ENCODE measurements around the gene DEFB131A.
"Not testable (repeated sequence)": the region's sequence is repeated elsewhere in the genome, so short reads cannot be mapped to it uniquely, and the experiment has no call there.

DEFB131A gene

GRCh38 chr4:9433320-9433719 lies 10.9 kb upstream of the DEFB131A start:
- not testable (repeated sequence) for H3K27me3 ChIP-seq (ENCODE audit: insufficient read depth, low read length, poor library complexity); ATAC-seq (ENCODE audit: insufficient read depth, low read depth); H2AFZ ChIP-seq (ENCODE audit: low read depth, low read length)

GRCh38 chr4:9436728-9437127 lies 7.5 kb upstream of the DEFB131A start:
- not testable (repeated sequence) for H3K4me2 ChIP-seq (ENCODE audit: insufficient read depth, low read length); H3K4me3 ChIP-seq (ENCODE audit: low read depth in 1 of 2, low read length in 2 of 2); H4K20me1 ChIP-seq (ENCODE audit: insufficient read depth, low read length); H3K36me3 ChIP-seq (ENCODE audit: insufficient read depth, low read length); H3K27me3 ChIP-seq (ENCODE audit: insufficient read depth, low read length, poor library complexity); H2AFZ ChIP-seq (ENCODE audit: low read depth, low read length); H3K9me3 ChIP-seq (ENCODE audit: insufficient read depth, low read length, severe bottlenecking); H3K79me2 ChIP-seq (ENCODE audit: insufficient read depth, low read length); H3K4me1 ChIP-seq (ENCODE audit: insufficient read depth, low read length); H3K27ac ChIP-seq (ENCODE audit: low read length); H3K9ac ChIP-seq (ENCODE audit: low read depth, low read length); DNase-seq; ATAC-seq (ENCODE audit: insufficient read depth, low read depth)

More at GRCh38 chr4:9433320-9433719, 10.9 kb upstream of the DEFB131A start:
- not testable (repeated sequence) for H3K79me2 ChIP-seq (ENCODE audit: insufficient read depth, low read length); H3K4me2 ChIP-seq (ENCODE audit: insufficient read depth, low read length); H3K9ac ChIP-seq (ENCODE audit: low read depth, low read length); DNase-seq; H3K4me1 ChIP-seq (ENCODE audit: insufficient read depth, low read length); H3K9me3 ChIP-seq (ENCODE audit: insufficient read depth, low read length, severe bottlenecking); H3K27ac ChIP-seq (ENCODE audit: low read length); H4K20me1 ChIP-seq (ENCODE audit: insufficient read depth, low read length); H3K4me3 ChIP-seq (ENCODE audit: low read depth in 1 of 2, low read length in 2 of 2); H3K36me3 ChIP-seq (ENCODE audit: insufficient read depth, low read length)

GRCh38 chr4:9442355-9442754 lies 1.9 kb upstream of the DEFB131A start:
- not testable (repeated sequence) for H3K4me3 ChIP-seq (ENCODE audit: low read depth in 1 of 2, low read length in 2 of 2); DNase-seq; H4K20me1 ChIP-seq (ENCODE audit: insufficient read depth, low read length); ATAC-seq (ENCODE audit: insufficient read depth, low read depth); H3K4me2 ChIP-seq (ENCODE audit: insufficient read depth, low read length); H3K4me1 ChIP-seq (ENCODE audit: insufficient read depth, low read length); H3K36me3 ChIP-seq (ENCODE audit: insufficient read depth, low read length); H3K9ac ChIP-seq (ENCODE audit: low read depth, low read length); H3K9me3 ChIP-seq (ENCODE audit: insufficient read depth, low read length, severe bottlenecking); H3K27me3 ChIP-seq (ENCODE audit: insufficient read depth, low read length, poor library complexity); H3K79me2 ChIP-seq (ENCODE audit: insufficient read depth, low read length); H2AFZ ChIP-seq (ENCODE audit: low read depth, low read length); H3K27ac ChIP-seq (ENCODE audit: low read length)

- not testable (repeated sequence) for DNase-seq; H3K9me3 ChIP-seq (ENCODE audit: insufficient read depth, low read length, severe bottlenecking); H3K9ac ChIP-seq (ENCODE audit: low read depth, low read length); H3K79me2 ChIP-seq (ENCODE audit: insufficient read depth, low read length); H3K4me3 ChIP-seq (ENCODE audit: low read depth in 1 of 2, low read length in 2 of 2); H3K27me3 ChIP-seq (ENCODE audit: insufficient read depth, low read length, poor library complexity); H3K36me3 ChIP-seq (ENCODE audit: insufficient read depth, low read length); H4K20me1 ChIP-seq (ENCODE audit: insufficient read depth, low read length); H3K27ac ChIP-seq (ENCODE audit: low read length); H2AFZ ChIP-seq (ENCODE audit: low read depth, low read length); ATAC-seq (ENCODE audit: insufficient read depth, low read depth); H3K4me2 ChIP-seq (ENCODE audit: insufficient read depth, low read length); H3K4me1 ChIP-seq (ENCODE audit: insufficient read depth, low read length)
These were observed 467 bp downstream of the DEFB131A start for GRCh38 chr4:9444681-9445080.

GRCh38 chr4:9452251-9452650 lies 8.0 kb downstream of the DEFB131A start:
- ATAC-seq (ENCODE audit: insufficient read depth, low read depth); H3K9me3 ChIP-seq (ENCODE audit: insufficient read depth, low read length, severe bottlenecking); H2AFZ ChIP-seq (ENCODE audit: low read depth, low read length); H3K9ac ChIP-seq (ENCODE audit: low read depth, low read length); H4K20me1 ChIP-seq (ENCODE audit: insufficient read depth, low read length); H3K4me1 ChIP-seq (ENCODE audit: insufficient read depth, low read length); DNase-seq; H3K4me3 ChIP-seq (ENCODE audit: low read depth in 1 of 2, low read length in 2 of 2); H3K27ac ChIP-seq (ENCODE audit: low read length); H3K27me3 ChIP-seq (ENCODE audit: insufficient read depth, low read length, poor library complexity); H3K79me2 ChIP-seq (ENCODE audit: insufficient read depth, low read length); H3K36me3 ChIP-seq (ENCODE audit: insufficient read depth, low read length); H3K4me2 ChIP-seq (ENCODE audit: insufficient read depth, low read length): not testable (repeated sequence)

- not testable (repeated sequence) for H3K4me2 ChIP-seq (ENCODE audit: insufficient read depth, low read length); H3K36me3 ChIP-seq (ENCODE audit: insufficient read depth, low read length); ATAC-seq (ENCODE audit: insufficient read depth, low read depth); H3K9ac ChIP-seq (ENCODE audit: low read depth, low read length); H2AFZ ChIP-seq (ENCODE audit: low read depth, low read length); H3K4me3 ChIP-seq (ENCODE audit: low read depth in 1 of 2, low read length in 2 of 2); DNase-seq; H3K79me2 ChIP-seq (ENCODE audit: insufficient read depth, low read length); H3K27ac ChIP-seq (ENCODE audit: low read length); H3K9me3 ChIP-seq (ENCODE audit: insufficient read depth, low read length, severe bottlenecking); H3K27me3 ChIP-seq (ENCODE audit: insufficient read depth, low read length, poor library complexity); H3K4me1 ChIP-seq (ENCODE audit: insufficient read depth, low read length); H4K20me1 ChIP-seq (ENCODE audit: insufficient read depth, low read length)
These were observed 10.1 kb downstream of the DEFB131A start for GRCh38 chr4:9454284-9454683.

GRCh38 chr4:9455046-9455445 lies 10.8 kb downstream of the DEFB131A start:
- H3K79me2 ChIP-seq (ENCODE audit: insufficient read depth, low read length); H2AFZ ChIP-seq (ENCODE audit: low read depth, low read length); ATAC-seq (ENCODE audit: insufficient read depth, low read depth); H3K9ac ChIP-seq (ENCODE audit: low read depth, low read length); H3K27me3 ChIP-seq (ENCODE audit: insufficient read depth, low read length, poor library complexity); H3K9me3 ChIP-seq (ENCODE audit: insufficient read depth, low read length, severe bottlenecking); H3K4me3 ChIP-seq (ENCODE audit: low read depth in 1 of 2, low read length in 2 of 2); H3K4me2 ChIP-seq (ENCODE audit: insufficient read depth, low read length); H3K4me1 ChIP-seq (ENCODE audit: insufficient read depth, low read length); H3K27ac ChIP-seq (ENCODE audit: low read length); DNase-seq; H4K20me1 ChIP-seq (ENCODE audit: insufficient read depth, low read length); H3K36me3 ChIP-seq (ENCODE audit: insufficient read depth, low read length): not testable (repeated sequence)

- H3K27me3 ChIP-seq (ENCODE audit: insufficient read depth, low read length, poor library complexity); H3K36me3 ChIP-seq (ENCODE audit: insufficient read depth, low read length); H3K9ac ChIP-seq (ENCODE audit: low read depth, low read length); H3K4me1 ChIP-seq (ENCODE audit: insufficient read depth, low read length); H3K27ac ChIP-seq (ENCODE audit: low read length); ATAC-seq (ENCODE audit: insufficient read depth, low read depth); H3K9me3 ChIP-seq (ENCODE audit: insufficient read depth, low read length, severe bottlenecking); H3K4me2 ChIP-seq (ENCODE audit: insufficient read depth, low read length); H2AFZ ChIP-seq (ENCODE audit: low read depth, low read length); H3K4me3 ChIP-seq (ENCODE audit: low read depth in 1 of 2, low read length in 2 of 2); H4K20me1 ChIP-seq (ENCODE audit: insufficient read depth, low read length); DNase-seq; H3K79me2 ChIP-seq (ENCODE audit: insufficient read depth, low read length): not testable (repeated sequence)
These were observed 35.3 kb downstream of the DEFB131A start for GRCh38 chr4:9479466-9479865.
